ENCODE data around the gene STK17B. TPM values are rescaled to one million over a fixed set of nuclear protein-coding genes. Genes with fewer than 3 reads are reported as not detected.

Gene STK17B
- total RNA-seq, 6 experiments from 2014 or later: 26.7 to 39.8 (median 32.5) TPM

DNA sequence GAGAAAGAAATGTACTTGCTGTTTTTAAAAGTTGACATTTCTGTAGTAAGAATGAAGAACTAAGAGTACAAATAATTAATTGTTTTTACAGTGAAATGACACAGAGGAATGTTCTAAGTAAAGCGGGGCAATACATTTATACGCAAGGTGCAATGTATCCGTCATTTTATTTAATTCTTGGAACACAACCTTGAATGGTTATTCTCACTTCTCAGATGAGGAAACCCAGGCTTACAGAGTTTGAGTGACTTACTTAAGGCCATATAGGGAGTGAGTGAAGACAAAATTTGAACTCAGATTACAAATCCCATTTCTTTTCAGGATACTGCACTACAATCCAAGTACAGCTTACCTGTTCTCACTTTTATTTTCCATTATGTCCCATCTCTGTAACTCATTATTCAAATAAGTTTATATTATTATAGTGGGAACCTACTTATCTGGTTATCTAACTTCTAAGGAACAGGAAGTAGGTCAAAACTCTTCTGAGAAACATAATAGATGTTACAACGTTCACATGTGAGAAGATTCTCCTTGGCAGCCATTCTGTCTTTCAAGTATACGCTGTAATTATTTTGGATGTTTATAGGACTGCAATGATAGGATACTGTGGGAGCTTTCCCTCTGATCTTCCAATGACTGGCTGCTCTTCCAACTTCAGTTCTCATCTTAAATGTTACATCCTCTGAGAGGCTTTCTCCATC, 12.3 kb upstream of the STK17B start:
- TF ChIP-seq, protein P1, sequence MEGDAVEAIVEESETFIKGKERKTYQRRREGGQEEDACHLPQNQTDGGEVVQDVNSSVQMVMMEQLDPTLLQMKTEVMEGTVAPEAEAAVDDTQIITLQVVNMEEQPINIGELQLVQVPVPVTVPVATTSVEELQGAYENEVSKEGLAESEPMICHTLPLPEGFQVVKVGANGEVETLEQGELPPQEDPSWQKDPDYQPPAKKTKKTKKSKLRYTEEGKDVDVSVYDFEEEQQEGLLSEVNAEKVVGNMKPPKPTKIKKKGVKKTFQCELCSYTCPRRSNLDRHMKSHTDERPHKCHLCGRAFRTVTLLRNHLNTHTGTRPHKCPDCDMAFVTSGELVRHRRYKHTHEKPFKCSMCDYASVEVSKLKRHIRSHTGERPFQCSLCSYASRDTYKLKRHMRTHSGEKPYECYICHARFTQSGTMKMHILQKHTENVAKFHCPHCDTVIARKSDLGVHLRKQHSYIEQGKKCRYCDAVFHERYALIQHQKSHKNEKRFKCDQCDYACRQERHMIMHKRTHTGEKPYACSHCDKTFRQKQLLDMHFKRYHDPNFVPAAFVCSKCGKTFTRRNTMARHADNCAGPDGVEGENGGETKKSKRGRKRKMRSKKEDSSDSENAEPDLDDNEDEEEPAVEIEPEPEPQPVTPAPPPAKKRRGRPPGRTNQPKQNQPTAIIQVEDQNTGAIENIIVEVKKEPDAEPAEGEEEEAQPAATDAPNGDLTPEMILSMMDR (IDR thresholded peaks at IDR 0.05): no peak
- no peaks in the 10 kb centered on the region for H3K27me3 Mint-ChIP-seq (ENCODE audit: insufficient read depth)
- H3K36me3 Mint-ChIP-seq (ENCODE audit: low read depth): no peaks in the 10 kb centered on the region
- DNase-seq: no peak
- H3K9me3 Mint-ChIP-seq: no peaks in the 10 kb centered on the region
- no peak overlapping the region for H3K27ac Mint-ChIP-seq
- H3K4me3 Mint-ChIP-seq: no peak overlapping the region
- H3K4me1 Mint-ChIP-seq (ENCODE audit: low read depth): no peaks in the 10 kb centered on the region

DNA sequence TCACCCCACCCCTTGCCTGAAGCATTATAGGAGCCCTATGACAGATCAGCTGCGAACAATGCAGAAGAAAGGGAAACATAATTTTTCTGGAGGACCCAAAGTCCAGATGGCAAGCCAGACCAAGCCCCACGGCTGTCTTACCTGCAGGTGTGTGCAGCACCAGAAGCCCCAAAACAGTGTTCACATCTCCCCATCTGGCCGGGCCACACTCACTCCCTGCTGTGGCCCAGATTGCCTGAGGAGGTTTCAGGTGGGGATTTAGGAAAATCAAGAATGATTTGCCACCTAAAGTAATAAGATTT, 11.7 kb upstream of the STK17B start:
- no peak overlapping the region for H3K4me3 Mint-ChIP-seq
- H3K9me3 Mint-ChIP-seq: no peaks in the 10 kb centered on the region
- no peaks in the 10 kb centered on the region for H3K4me1 Mint-ChIP-seq (ENCODE audit: low read depth)
- DNase-seq: no peak
- no peak overlapping the region for H3K27ac Mint-ChIP-seq
- TF ChIP-seq, protein P1 (IDR thresholded peaks at IDR 0.05): no peak
- H3K36me3 Mint-ChIP-seq (ENCODE audit: low read depth): no peaks in the 10 kb centered on the region
- H3K27me3 Mint-ChIP-seq (ENCODE audit: insufficient read depth): no peaks in the 10 kb centered on the region

DNA sequence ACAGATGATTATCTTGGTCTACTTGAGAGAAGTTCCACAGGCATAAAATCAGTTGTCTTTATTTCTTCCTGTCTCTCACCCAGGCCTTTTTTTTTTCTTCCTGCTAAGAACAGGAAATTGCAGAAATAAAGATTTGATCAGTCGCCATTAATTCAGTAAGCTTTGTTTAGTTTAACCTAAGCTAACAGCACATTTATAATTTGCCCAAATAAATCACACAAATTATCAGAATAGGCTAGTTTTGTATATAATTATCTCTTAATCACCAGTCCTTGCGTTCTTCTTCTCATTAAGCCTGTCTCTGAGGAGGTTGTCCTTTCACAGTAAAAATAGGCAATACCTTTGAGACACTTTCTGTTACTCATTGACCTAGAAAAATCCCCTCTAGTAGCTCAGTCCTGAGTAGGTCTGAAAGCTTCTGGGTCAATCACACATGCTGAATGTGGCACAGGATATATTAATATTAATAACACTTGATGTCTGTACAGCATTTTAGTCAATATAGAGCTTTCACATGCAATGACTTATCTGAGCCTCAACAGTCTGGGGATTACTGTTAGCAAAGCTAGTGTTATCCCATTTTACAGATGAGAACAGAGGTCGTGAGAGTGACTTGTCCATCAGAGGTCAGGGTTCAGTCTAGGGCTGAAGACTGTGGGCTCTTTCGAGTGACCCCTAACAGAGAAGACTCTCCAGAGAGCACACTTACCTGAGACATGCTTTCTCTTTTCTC, 11.2 kb upstream of the STK17B start:
- H3K27me3 Mint-ChIP-seq (ENCODE audit: insufficient read depth): no peaks in the 10 kb centered on the region
- no peaks in the 10 kb centered on the region for H3K4me1 Mint-ChIP-seq (ENCODE audit: low read depth)
- no peaks in the 10 kb centered on the region for H3K9me3 Mint-ChIP-seq
- no peak overlapping the region for H3K27ac Mint-ChIP-seq
- H3K4me3 Mint-ChIP-seq: no peak overlapping the region
- no peak for DNase-seq
- H3K36me3 Mint-ChIP-seq (ENCODE audit: low read depth): no peaks in the 10 kb centered on the region
- TF ChIP-seq, protein P1 (IDR thresholded peaks at IDR 0.05): no peak

GRCh38 chr2:196181484-196181883, 10.1 kb upstream of the STK17B start:
- no peaks in the 10 kb centered on the region for H3K4me1 Mint-ChIP-seq (ENCODE audit: low read depth)
- TF ChIP-seq, protein P1 (IDR thresholded peaks at IDR 0.05): no peak

GRCh38 chr2:196177124-196177523, 5.7 kb upstream of the STK17B start:
- Mint-ChIP-seq H3K4me1 (ENCODE audit: low read depth) (no peaks in the 10 kb centered on the region), H3K27ac (no peak overlapping the region), H3K36me3 (ENCODE audit: low read depth) (no peaks in the 10 kb centered on the region), H3K4me3 (no peak overlapping the region), H3K27me3 (ENCODE audit: insufficient read depth) (no peaks in the 10 kb centered on the region; the same call in 1 of the 2 replicates), H3K9me3 (no peaks in the 10 kb centered on the region)
- TF ChIP-seq, protein P1 (IDR thresholded peaks at IDR 0.05): no peak
- DNase-seq: no peak

More at GRCh38 chr2:196181484-196181883, 10.1 kb upstream of the STK17B start:
- H3K27ac Mint-ChIP-seq: no peak overlapping the region
- no peak overlapping the region for H3K4me3 Mint-ChIP-seq
- no peaks in the 10 kb centered on the region for H3K36me3 Mint-ChIP-seq (ENCODE audit: low read depth)
- DNase-seq: no peak
- H3K9me3 Mint-ChIP-seq: no peaks in the 10 kb centered on the region
- H3K27me3 Mint-ChIP-seq (ENCODE audit: insufficient read depth): no peaks in the 10 kb centered on the region

All from HFFc6 (cell line).